Mucosa of stomach (tissue), 1 donor: ENCODE results near the gene SH3D19.

Experiments used
- H3K27me3 ChIP-seq: one replicate; pipeline ENCODE4 v1.7.0; 2013; ENCODE audit warnings: mild to moderate bottlenecking, low read length; ENCODE audit not compliant: control insufficient read depth, insufficient read depth
- H3K36me3 ChIP-seq: one replicate; pipeline ENCODE4 v1.7.0; 2013; ENCODE audit warnings: low read length; ENCODE audit not compliant: control insufficient read depth, insufficient read depth
- H3K4me1 ChIP-seq: one replicate; pipeline ENCODE4 v1.7.0; 2013; ENCODE audit warnings: mild to moderate bottlenecking, low read length; ENCODE audit not compliant: control insufficient read depth, insufficient read depth
- H3K4me3 ChIP-seq: one replicate; pipeline ENCODE4 v1.7.0; 2013; ENCODE audit warnings: low read length
- H3K9ac ChIP-seq: one replicate; pipeline ENCODE4 v1.7.0; 2013; ENCODE audit warnings: mild to moderate bottlenecking, low read length, moderate library complexity
- H3K9me3 ChIP-seq: one replicate; pipeline ENCODE4 v1.7.0; 2013; ENCODE audit warnings: mild to moderate bottlenecking, low read length, moderate library complexity; ENCODE audit not compliant: control insufficient read depth
- donor health status: Pancreatic carcinoma.

The SH3D19 gene

DNA sequence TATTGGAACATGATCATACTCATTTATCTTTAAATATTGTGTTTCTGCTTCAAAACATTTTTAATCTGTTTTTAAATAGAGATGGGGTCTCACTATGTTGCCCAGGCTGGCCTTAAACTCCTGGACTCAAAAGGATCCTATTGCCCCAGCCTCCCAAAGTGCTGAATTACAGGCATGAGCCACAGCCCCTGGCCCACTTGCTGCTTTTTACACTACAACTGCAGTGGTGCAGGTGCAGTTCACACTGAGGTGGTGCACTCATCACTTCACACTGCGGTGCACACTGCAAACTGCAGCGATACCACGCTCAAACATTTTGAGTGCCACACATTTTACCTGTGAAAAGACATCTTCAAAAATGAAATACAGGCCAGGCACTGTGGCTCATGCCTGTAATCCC, 215.2 kb downstream of the SH3D19 start:
- Histone ChIP-seq H3K36me3 (no peaks in the 10 kb centered on the region), H3K27me3 (no peaks in the 10 kb centered on the region)

DNA sequence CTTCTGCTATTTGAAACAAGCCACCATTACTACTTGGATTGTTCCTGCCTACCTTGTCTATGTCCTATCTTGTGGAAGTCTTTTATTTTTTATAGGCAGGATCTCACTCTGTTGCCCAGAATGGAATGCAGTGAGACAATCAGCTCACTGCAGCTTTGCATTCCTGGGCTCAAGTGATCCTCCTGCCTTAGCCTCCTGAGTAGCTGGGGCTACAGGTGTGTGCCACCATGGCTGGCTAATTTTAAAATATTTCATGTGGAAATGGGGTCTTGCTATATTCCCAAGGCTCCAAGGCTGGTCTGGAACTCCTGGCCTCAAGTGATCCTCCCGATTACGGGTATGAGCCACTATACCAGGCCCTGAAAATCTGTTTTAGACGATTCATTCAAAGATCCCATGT, 218.3 kb downstream of the SH3D19 start:
- no peaks in the 10 kb centered on the region for H3K27me3 ChIP-seq
- H3K4me1 ChIP-seq, result no peaks in the 10 kb centered on the region
- H3K9ac ChIP-seq, result no peak overlapping the region
- no peaks in the 10 kb centered on the region for H3K36me3 ChIP-seq
- no peak overlapping the region for H3K4me3 ChIP-seq
- no peaks in the 10 kb centered on the region for H3K9me3 ChIP-seq

More for the DNA sequence above, 215.2 kb downstream of the SH3D19 start:
- no peaks in the 10 kb centered on the region for H3K4me1 ChIP-seq
- H3K9me3 ChIP-seq, result no peaks in the 10 kb centered on the region
- H3K9ac ChIP-seq, result no peak overlapping the region
- no peak overlapping the region for H3K4me3 ChIP-seq

- no peak overlapping the region for H3K4me3 ChIP-seq
- H3K9ac ChIP-seq, result no peak overlapping the region
- H3K9me3 ChIP-seq, result no peaks in the 10 kb centered on the region
- H3K4me1 ChIP-seq, result peaks cover 9% of the 10 kb centered on the region
- no peaks in the 10 kb centered on the region for H3K27me3 ChIP-seq
- H3K36me3 ChIP-seq, result no peaks in the 10 kb centered on the region
Observed at GRCh38 chr4:151105454-151106032, 219.9 kb downstream of the SH3D19 start.

GRCh38 chr4:151104621-151105020, 220.8 kb downstream of the SH3D19 start:
- Histone ChIP-seq H3K9me3 (no peaks in the 10 kb centered on the region), H3K9ac (no peak overlapping the region), H3K4me3 (no peak overlapping the region), H3K4me1 (peaks cover 11% of the 10 kb centered on the region), H3K27me3 (no peaks in the 10 kb centered on the region), H3K36me3 (no peaks in the 10 kb centered on the region)

DNA sequence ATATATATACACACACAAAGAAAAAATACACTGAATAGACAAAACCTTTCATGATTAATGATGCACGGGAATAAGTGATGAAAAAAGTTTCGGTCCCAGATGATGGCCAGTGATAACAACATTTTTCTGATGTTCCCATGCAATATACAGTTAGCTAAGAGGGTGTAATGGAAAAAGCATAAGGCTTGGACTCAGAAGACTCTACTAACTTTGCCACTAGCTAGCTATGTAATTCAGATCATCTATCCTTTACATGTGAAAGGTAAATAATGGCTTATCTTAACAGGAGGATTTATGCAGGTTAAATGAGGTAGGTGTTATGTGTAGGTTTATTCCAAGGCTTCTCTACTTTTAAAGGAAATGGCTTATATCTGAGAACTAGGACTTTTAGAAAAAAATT, 221.6 kb downstream of the SH3D19 start:
- Histone ChIP-seq H3K9me3 (no peaks in the 10 kb centered on the region), H3K36me3 (no peaks in the 10 kb centered on the region), H3K4me3 (no peak overlapping the region), H3K27me3 (no peaks in the 10 kb centered on the region), H3K9ac (no peak overlapping the region), H3K4me1 (peaks cover 15% of the 10 kb centered on the region)

- Histone ChIP-seq H3K9me3 (no peaks in the 10 kb centered on the region), H3K36me3 (no peaks in the 10 kb centered on the region), H3K4me1 (peaks cover 17% of the 10 kb centered on the region), H3K27me3 (no peaks in the 10 kb centered on the region), H3K4me3 (peak overlapping the region; percentile 82), H3K9ac (peak overlapping the region; percentile 89)
Observed at GRCh38 chr4:151100531-151100930, 224.9 kb downstream of the SH3D19 start.

DNA sequence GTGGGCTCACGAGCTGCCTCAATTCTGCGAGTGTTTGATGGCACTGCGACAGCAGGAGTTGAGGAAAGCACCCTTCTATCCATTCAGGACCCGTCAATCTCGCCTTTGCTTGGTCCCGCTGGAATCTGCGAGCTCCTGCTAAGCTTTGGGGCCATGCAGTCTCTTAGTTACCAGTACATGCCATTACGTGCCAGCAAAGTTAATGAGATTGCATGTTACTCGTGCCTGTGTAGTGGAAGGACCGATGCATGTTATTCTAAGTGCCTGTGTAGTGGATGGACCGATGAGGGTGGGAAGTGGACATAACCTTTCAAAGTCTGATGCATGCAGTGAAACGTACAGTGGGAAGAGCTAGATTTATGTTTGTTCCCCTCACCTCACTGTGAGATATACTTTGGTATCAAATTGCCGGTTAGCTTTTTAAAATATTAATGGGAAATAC, 225.4 kb downstream of the SH3D19 start:
- Histone ChIP-seq H3K27me3 (no peaks in the 10 kb centered on the region), H3K9me3 (no peaks in the 10 kb centered on the region), H3K4me3 (peak overlapping the region; percentile 82), H3K36me3 (no peaks in the 10 kb centered on the region), H3K4me1 (peaks cover 17% of the 10 kb centered on the region), H3K9ac (peak overlapping the region; percentile 89)

GRCh38 chr4:151099229-151099975, 226.0 kb downstream of the SH3D19 start, which contains the start of gene RPS3A:
Gene RPS3A (plus strand): TSS chr4:151099628. CDS start chr4:151099653, 25 bp downstream.
- H3K9ac ChIP-seq, result peak within 1 kb of the TSS; percentile 89
- H3K4me3 ChIP-seq, result peak within 1 kb of the TSS; percentile 82
- no peaks in the 10 kb centered on the region for H3K9me3 ChIP-seq
- H3K4me1 ChIP-seq, result peaks cover 17% of the 10 kb centered on the region
- no peaks in the 10 kb centered on the region for H3K27me3 ChIP-seq
- H3K36me3 ChIP-seq, result no peaks in the 10 kb centered on the region

DNA sequence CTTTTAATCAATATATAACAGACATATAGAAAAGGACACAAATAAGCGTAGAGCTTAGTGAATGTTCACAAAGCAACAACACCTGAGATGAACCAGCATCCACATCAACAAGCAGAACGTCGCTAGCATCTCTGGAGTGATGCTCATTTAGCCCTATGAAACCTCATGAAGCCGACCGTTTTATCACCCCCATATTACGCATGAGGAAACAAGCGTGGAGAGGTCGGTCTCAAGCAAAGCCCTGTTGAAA, 226.5 kb downstream of the SH3D19 start:
- H3K36me3 ChIP-seq, result no peaks in the 10 kb centered on the region
- H3K4me3 ChIP-seq, result peak overlapping the region; percentile 51
- H3K4me1 ChIP-seq, result peaks cover 17% of the 10 kb centered on the region
- H3K9ac ChIP-seq, result peak overlapping the region; percentile 89
- H3K27me3 ChIP-seq, result no peaks in the 10 kb centered on the region
- no peaks in the 10 kb centered on the region for H3K9me3 ChIP-seq

DNA sequence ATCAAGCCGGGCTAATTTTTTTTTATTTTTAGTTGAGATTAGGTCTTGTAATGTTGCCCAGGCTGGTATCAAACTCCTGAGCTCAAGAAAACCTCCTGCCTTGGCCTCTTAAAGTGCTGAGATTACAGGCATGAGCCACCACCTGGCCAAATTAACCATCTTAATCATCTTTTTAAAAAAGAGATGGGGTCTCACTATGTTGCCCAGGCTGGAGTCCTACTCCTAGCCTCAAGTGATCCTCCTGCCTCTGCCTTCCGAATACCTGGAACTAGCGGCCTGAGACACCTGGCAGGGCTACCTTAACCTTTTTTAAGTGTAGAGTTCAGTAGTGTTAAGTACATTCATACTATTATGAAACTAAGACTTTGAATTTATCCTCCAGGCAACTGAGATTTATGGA, 227.6 kb downstream of the SH3D19 start:
- H3K9ac ChIP-seq, result no peak overlapping the region
- H3K36me3 ChIP-seq, result no peaks in the 10 kb centered on the region
- peaks cover 22% of the 10 kb centered on the region for H3K4me1 ChIP-seq
- no peak overlapping the region for H3K4me3 ChIP-seq
- no peaks in the 10 kb centered on the region for H3K27me3 ChIP-seq
- H3K9me3 ChIP-seq, result no peaks in the 10 kb centered on the region

GRCh38 chr4:151095142-151095541, 230.3 kb downstream of the SH3D19 start:
- H3K4me3 ChIP-seq, result no peak overlapping the region
- no peak overlapping the region for H3K9ac ChIP-seq
- no peaks in the 10 kb centered on the region for H3K9me3 ChIP-seq
- H3K27me3 ChIP-seq, result no peaks in the 10 kb centered on the region
- peaks cover 13% of the 10 kb centered on the region for H3K4me1 ChIP-seq
- no peaks in the 10 kb centered on the region for H3K36me3 ChIP-seq

- no peaks in the 10 kb centered on the region for H3K9me3 ChIP-seq
Observed at GRCh38 chr4:151094290-151094751, 231.1 kb downstream of the SH3D19 start.

More at GRCh38 chr4:151094290-151094751, 231.1 kb downstream of the SH3D19 start:
- Histone ChIP-seq H3K9ac (no peak overlapping the region), H3K36me3 (no peaks in the 10 kb centered on the region), H3K4me3 (no peak overlapping the region), H3K27me3 (no peaks in the 10 kb centered on the region), H3K4me1 (peaks cover 13% of the 10 kb centered on the region)
